ENCODE data around the gene OR2A2.

DNA sequence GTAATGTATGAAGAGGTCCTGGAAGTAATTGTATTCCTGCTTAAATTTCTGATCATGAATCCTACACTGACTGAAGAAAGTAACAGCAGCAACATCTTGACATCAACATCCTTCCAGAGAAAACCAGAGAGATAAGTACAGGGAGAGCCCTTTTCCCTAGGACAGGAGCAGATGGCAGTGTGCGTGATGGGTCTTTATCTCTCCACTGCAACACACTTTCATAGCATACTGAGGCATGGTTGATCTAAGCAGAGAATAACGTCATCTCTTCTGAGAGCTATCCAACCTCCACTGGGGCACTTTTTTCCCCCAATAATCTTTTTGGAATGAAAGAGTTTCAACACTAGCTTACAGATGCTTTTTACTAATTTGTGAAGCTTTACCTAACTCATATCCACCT is 39.4 kb upstream of the OR2A2 start:
- TF ChIP-seq POLR2A (IDR thresholded peaks at IDR 0.05), result no peak
- TF ChIP-seq, protein P1, sequence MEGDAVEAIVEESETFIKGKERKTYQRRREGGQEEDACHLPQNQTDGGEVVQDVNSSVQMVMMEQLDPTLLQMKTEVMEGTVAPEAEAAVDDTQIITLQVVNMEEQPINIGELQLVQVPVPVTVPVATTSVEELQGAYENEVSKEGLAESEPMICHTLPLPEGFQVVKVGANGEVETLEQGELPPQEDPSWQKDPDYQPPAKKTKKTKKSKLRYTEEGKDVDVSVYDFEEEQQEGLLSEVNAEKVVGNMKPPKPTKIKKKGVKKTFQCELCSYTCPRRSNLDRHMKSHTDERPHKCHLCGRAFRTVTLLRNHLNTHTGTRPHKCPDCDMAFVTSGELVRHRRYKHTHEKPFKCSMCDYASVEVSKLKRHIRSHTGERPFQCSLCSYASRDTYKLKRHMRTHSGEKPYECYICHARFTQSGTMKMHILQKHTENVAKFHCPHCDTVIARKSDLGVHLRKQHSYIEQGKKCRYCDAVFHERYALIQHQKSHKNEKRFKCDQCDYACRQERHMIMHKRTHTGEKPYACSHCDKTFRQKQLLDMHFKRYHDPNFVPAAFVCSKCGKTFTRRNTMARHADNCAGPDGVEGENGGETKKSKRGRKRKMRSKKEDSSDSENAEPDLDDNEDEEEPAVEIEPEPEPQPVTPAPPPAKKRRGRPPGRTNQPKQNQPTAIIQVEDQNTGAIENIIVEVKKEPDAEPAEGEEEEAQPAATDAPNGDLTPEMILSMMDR (IDR thresholded peaks at IDR 0.05), result no peak
- no peak for TF ChIP-seq EP300 (IDR thresholded peaks at IDR 0.05)

Data from upper lobe of left lung (tissue), 4 donors.